Right kidney (tissue), 1 donor: ENCODE measurements around the gene NFATC2.
"Not testable (repeated sequence)": the region's sequence is repeated elsewhere in the genome, so short reads cannot be mapped to it uniquely, and the experiment has no call there.

Experiments used
- DNase-seq: peaks from one replicate; pipeline ENCODE4 v3.0.0-alpha.2; 2016

NFATC2 gene

DNA sequence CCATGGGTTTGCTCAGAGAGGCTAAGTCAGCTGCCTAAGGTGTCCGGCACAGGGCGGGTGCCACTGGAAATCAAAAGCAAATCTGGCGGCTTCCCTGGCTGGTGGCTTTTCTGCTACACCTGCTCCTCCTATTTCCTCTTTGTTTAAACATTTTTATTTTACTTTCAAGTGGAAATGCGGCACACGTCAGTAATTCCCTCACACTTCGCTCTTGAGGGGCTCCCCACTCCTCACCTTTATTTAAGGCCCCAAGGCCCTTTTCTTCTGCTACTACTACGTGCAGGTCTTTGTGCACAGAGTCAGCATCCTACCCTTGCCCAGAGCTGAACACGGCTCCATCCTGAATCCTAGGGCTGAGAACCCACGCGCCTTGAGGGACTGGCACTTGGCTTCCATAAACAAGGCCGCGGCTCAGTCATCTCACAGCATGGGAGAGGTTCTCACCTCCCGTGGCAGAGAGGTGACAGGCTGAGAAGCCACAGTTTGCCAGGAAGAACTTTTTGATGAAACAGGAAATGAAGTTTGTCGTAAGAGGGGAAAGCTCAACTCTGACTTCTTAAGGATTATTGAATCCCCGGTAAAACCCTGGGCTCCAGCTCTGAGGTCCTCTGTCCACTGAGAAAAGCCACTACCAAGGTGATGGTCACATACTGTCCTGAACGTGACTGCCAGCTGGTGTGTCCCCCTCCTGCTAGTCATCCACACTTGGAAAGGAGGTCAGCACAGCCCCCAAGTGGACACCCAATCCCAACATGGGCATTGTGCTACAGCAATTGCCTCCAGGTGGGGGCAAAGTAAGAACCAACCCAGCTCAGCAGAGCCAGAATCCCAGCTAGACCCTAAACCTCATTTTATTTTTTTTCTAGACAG is 48.0 kb downstream of the NFATC2 start:
- DNase-seq, result no peak

- no peak for DNase-seq
Measured at GRCh38 chr20:51493346-51493791, 49.1 kb downstream of the NFATC2 start.

- peak; percentile 67 for DNase-seq
Measured at GRCh38 chr20:51492167-51493092, 50.1 kb downstream of the NFATC2 start.

DNA sequence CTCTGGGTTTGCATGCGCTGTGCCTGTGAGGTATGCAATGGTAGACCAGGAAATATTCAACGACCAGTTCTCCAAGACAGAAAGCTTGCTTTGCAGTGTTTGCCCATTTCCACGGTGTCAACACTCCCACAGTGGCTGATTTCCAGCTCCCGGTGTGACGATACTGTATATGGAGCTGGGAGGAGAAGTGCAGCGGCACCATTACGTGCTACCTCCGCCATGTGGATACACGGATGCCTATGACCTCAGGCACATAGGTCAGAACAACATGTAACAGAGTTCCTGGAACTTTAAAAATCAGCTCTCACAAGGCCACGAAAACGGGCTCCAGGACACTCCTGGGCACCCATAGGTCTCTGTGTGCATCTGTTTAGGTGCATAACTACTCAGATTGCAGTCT is 51.1 kb downstream of the NFATC2 start:
- no peak for DNase-seq

DNA sequence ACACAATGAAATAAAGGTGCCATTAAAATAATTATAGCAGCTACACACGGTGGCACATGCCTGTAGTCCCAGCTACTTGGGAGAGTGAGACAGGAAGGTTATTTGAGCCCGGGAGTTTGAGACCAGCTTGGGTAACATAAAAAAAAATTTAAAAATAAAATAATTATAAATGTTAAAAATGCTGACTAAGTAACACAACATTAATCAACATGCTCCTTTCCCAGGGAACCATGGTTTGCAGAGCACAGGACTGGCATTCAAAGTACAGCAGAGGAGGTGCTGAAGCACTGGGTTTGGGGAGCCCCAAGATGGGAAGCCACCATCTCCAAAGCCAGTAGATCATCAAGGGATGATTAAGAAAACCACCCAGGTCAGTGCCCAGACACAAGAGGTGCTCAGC is 51.9 kb downstream of the NFATC2 start:
- DNase-seq, result no peak

GRCh38 chr20:51489611-51490010 is 52.9 kb downstream of the NFATC2 start:
- no peak for DNase-seq

DNA sequence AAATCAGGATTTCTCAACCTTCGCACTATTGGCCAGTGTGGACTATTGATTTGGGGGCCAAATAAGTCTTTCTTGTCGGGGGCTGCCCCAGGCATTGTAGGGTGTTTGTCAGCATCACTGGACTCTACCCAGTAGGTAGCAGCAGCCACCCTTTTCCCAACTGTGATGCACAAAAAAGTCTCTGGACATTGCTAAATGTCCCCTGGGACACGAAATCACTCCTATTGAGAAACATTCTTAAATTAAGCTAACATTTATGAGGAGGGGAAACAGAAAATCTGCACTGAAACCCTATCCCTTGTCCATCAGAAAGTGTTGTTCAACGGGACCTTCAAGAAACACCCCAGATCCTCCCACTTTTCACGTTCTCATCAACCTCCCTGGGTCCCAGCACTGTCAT is 54.2 kb downstream of the NFATC2 start:
- DNase-seq, result no peak

DNA sequence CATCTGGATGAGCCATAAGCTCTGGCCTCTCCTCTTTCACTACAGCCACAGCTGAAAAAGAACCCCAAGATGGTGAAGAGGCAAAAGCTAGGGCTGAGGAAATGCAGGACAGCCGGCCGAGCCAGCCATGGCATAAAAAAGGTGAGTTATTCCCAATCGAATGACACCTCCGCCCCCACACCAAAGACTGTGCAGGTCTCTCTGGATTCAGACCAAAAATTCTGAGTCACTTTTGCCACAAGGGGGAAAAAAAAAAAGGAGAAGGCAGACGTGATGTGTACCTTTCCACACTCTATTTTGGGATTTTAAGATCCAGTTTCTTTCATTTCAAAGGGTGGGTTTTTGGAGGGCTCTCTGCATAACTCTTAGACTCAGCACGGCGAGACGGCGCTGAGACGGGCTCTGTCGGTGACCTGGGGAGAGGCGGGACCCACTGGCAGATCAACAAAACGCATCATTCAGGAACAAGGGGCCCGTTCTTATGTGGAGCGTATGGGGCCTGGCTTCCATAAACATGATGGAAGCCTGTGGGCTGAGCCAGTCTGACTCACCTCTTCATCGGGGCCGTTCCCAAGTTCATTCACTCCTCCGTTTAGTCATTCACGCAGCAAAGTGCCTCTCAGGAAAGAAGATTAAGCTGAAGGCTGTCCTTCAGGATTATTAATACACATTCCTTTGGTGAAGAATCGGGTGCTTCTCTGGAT is 54.8 kb downstream of the NFATC2 start:
- DNase-seq, result no peak

DNA sequence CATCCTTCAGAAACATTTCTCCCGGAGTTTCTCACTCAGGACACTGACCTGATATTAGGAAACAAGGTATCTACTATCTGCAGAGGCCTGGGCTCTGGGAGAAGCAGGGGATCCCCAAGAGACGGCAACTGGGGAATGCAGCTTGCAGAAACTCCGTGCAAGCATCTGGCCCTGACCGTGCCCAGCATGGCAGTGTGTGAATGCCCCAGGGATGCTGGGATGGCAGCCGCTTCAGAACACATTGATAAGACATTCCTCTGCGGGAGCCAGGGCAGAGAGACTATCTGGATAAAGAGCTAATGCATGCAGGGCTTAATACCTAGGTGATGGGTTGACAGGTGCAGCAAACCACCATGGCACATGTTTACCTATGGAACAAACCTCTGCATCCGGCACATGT is 55.4 kb downstream of the NFATC2 start:
- DNase-seq, result no peak

GRCh38 chr20:51486197-51487005 is 56.1 kb downstream of the NFATC2 start:
- DNase-seq, result no peak

GRCh38 chr20:51484831-51485230 is 57.7 kb downstream of the NFATC2 start:
- DNase-seq, result no peak

DNA sequence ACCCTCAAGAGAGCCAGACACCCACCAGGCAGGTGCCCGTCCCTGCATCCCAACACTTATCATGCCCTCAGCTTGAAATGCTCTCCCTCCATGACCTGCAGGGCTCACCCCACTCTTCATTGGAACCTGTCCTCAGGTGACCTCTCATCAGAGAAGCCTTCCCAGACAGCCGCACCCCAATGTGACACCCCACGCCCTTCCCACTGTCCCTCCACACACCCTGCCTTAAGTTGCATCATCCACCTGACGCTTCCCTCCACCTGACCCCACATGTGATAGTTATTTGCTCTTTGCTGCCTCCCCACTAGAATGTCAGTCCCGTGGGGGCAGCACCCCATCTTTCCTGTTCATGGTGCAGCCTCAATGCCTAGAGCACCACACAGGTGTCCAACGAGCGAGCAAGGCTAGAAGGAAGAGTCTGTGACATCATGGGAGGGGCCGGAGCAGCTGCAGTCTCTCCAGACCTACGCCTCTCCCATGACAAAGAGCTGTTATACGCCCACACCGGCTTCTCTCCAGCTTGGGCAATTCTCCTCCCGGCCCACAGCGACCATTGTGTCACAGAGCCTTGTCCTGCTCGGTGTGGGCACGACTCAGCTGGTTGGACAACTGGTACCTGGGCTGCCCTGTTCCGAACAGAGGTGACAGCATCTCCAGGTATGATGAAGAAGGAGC is 58.2 kb downstream of the NFATC2 start:
- DNase-seq, result no peak

GRCh38 chr20:51482836-51483473 is 59.6 kb downstream of the NFATC2 start:
- no peak for DNase-seq

DNA sequence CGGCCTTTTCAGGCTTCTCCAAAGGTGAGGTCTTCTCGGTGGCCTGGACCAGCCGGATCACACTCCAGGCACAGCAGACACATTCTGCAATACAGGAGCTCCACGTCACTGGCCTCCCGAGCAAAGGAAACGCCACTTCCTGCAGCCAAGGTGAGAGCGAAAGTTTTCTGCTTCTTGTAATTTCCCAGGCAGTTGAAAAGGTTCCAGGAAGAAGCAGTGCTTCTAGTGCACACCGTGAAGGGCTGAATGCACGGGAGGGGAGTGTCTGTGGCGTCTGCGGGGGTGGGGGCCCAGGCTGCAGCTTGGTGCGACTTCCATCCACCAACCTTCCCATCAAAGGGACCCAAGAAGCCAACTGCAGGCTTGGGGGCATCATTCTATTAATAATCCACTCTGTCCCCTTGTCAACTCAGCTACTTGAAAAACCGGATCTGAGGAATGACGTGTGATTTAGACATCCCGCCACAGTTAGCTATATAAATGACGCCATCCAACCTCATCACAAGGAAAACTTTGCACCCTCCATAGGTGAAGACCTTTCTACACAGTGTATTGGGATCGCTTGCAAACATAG is 61.1 kb downstream of the NFATC2 start:
- no peak for DNase-seq

GRCh38 chr20:51480507-51481270 is 61.8 kb downstream of the NFATC2 start:
- no peak for DNase-seq

- DNase-seq, result not testable (repeated sequence)
Measured at GRCh38 chr20:51476106-51476505, 66.4 kb downstream of the NFATC2 start.

DNA sequence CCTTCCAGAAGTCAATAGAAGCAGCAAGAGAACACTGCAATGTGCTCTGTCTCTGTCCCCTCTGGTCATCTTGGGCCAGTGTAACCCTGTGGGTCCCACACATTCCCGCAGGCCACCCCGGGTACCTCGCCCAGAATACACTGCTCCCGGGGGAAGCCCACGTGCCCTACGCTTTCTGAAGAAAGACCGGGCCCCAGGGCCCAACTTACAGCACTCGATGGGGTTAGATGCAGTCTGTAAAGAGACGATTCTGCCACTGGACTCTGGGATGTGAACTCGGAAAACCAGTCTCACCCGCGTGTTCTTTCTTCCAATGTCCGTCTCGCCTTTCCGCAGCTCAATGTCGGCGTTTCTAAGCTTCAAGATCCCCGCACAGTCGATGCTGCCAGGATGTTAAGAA is 68.7 kb downstream of the NFATC2 start:
- DNase-seq, result no peak

DNA sequence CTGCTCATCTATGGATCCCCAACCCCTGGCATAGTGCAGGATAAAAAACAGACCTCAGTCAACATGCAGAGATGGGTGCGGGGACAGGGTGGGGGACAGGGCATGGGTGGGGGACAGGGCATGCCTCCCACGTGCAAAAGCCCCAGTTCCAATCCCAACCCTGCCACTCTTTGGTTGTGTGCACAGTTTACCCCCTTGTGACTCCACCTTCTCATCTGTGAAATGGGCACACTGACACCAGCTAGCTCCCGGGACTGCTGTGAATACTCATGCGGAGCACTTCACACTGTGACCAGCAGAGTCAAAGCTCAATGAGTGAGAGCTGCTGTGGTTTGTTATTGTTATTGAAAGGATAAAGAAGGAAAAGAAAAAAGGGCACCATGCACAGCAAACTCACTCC is 69.3 kb downstream of the NFATC2 start:
- DNase-seq, result no peak

- no peak for DNase-seq
Measured at GRCh38 chr20:51470907-51471411, 71.6 kb downstream of the NFATC2 start.
